ENCODE measurements around the gene FOXJ1.

Gene FOXJ1

GRCh38 chr17:76140661-76141211 is 309 bp downstream of the FOXJ1 start:
- DNase-seq (ENCODE audit: low read depth), result no peak

DNA sequence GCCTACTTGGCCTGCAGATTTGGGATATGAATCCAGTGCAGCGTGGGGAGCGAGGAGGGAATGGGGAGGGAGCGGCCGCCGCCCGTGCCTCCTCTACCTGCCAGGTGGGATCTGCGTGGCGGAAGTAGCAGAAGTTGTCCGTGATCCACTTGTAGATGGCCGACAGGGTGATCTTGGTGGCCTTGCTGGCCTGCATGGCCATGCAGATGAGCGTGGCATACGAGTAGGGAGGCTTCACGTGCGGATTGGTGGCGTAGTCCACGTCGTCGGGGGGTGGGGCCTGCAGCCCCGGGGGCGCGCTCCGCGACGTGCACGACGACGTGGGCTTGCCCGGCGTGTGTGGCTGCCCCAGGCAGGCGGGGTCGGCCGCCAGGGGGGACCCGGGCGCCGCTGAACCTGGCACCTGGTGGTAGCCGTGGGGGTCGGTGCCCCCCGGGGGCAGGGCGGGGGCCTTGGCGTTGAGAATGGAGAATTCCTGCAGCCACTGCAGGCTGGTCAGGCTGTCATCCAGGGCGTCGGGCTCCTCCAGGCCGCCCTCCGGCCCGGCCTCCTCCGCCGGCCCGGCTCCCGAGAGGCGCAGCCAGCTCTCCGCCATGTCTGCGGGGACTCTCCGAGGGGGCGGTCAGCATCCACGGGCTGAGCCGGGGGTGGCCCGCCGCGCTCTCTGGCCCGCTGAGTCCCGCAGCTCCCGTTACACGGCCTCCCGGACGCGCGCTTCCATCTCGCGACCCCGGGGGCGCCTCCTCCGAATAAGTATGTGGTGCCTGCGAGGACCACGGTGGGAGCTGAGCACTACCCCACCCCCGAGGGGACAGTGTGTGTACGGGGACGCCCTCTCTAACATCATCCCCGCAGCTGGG is 1.0 kb downstream of the FOXJ1 start:
- no peak for DNase-seq (ENCODE audit: low read depth)

DNA sequence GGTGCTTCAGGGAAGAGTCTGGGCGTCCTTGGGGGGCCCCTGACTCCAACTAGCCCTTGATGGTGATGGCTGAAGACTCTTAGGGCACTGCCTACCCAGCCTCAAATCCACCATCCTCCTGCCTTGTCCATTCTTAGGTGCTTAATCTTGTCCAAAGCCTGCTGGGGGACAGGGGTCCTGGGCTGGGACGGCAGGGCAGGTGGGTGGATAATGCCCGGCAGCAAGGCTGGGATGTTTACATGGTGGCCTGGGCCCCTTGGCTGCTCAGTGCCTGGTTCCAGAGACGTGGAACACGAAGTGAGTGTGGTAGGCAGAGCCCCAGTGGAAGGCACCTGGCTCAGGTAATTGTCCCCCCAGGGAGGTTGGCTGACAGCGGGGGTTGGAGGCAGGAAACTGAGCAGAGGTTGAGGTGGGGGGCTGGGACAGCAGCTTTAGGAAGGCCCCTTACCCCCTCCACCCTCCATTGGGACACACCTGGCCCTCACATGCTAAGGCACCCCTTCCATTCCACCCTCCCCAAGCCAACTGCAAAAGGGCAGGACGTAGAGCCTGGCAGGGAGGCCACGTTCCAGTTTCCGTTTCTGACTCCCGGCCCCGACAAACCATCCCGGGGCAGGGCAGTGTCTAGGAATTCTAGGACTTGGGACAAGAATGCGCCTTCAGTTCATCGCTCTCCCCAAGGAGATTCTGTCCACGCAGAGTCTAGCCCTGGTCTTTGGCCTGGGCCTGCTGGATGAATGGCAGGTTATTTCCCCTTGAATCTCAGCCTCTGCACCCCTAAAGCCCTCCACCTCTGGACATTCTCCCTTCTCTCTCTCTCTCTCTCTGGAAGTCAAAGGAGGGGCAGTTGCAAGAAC is 1.9 kb downstream of the FOXJ1 start:
- no peak for DNase-seq (ENCODE audit: low read depth)

- DNase-seq (ENCODE audit: low read depth), result no peak
Measured at GRCh38 chr17:76138234-76138895, 2.7 kb downstream of the FOXJ1 start.

GRCh38 chr17:76137351-76138233 is 3.5 kb downstream of the FOXJ1 start:
- DNase-seq (ENCODE audit: low read depth), result no peak

- no peak for DNase-seq (ENCODE audit: low read depth)
Measured at GRCh38 chr17:76137001-76137350, 4.1 kb downstream of the FOXJ1 start.

DNA sequence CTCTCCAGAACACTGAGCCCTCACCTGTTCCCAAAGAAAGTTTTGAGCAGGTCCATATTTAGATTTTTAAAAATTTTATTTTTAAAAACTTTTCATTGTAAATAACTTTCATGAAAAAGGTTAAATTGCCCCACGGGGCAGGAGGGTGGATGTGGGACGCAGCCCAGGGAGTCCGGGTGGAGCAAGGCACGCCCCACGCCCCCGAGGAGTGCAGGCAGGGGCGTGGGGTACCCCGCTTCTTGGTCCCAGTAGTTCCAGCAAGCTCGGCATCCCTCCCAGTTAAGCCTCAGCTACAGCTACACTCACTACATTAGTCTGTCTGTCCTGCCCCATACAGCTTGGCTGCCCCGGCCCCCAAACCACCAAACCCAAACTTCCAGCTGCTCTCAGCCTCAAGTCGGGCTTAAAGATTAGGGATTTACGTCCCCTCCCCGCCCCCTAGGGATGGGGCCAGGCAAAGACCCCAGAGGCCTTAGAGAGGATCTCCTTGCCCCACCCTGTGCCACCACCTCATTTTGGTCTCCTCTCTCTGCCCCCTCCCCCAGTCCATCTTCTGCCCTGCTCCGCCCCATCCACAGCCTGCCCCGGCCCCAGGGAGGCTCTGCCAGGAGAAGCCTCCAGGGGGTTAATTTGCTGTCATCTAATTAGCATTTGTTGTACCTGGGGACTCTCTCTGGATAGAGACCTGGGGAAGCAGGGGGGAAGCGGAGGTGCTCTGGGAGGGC is 4.6 kb downstream of the FOXJ1 start:
- DNase-seq (ENCODE audit: low read depth), result no peak

DNA sequence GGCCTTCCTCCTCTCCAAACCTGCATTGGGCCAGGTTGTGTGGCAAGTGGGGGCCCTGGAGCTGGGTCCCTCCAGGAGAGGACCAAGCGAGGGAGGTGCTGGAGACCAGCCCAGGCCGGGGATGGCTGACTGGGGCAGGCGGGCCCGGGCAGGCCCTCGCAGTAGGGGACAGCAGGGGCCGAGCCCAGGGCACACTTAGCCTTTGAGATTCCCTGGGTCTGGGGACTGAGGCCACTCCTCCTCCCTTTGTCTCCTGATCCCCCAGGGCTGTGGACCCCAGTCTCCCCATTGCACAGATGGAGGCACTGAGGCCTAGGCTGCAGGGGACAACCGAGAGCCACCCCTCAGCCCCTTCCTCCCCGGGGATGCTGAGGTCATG is 5.2 kb downstream of the FOXJ1 start:
- DNase-seq (ENCODE audit: low read depth), result no peak

GRCh38 chr17:76134911-76135809 is 5.9 kb downstream of the FOXJ1 start:
- DNase-seq (ENCODE audit: low read depth), result no peak

GRCh38 chr17:76132574-76133338 is 8.3 kb downstream of the FOXJ1 start:
- DNase-seq (ENCODE audit: low read depth), result no peak

- DNase-seq (ENCODE audit: low read depth), result no peak
Measured at GRCh38 chr17:76131692-76132573, 9.1 kb downstream of the FOXJ1 start.

GRCh38 chr17:76131051-76131691 is 9.9 kb downstream of the FOXJ1 start:
- DNase-seq (ENCODE audit: low read depth), result no peak

DNA sequence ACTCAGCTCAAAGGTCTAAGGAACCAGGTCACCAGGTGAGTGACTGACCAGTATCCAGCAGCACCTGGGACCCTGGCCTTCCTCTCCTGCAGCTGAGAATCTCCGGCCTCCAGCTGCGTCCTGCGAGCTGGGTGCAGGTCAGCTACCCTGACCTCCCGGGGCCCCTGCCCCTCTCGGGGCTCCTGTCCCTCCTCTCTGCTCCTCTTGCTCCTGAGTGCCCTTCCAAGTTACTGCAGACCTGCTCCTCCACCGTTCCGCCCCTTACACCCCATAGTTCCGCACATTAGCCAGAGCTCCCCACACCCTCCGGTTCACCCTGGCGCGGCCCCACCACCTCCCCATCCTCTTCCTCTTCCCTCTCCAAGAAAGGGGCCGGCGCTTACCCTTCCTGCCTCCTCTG is 10.6 kb downstream of the FOXJ1 start:
- DNase-seq (ENCODE audit: low read depth), result no peak

DNA sequence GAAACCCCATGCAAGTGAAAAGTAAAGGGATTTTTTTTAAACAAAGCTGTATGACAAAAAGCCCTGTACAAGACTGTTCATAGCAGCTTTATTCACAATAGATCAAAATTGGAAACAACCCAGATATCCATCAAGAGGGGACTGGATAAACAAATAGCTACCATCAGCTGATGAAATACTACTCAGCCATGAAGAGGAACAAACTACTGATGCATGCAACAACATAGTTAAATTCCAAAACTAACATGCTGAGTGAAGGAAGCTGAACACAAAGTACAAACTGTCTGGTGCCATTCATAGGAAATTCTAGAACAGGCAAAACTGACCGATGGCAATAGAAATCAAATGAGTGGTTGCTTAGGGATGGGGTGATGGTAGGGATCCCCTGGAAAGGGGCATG is 15.1 kb downstream of the FOXJ1 start:
- DNase-seq (ENCODE audit: low read depth), result no peak

DNA sequence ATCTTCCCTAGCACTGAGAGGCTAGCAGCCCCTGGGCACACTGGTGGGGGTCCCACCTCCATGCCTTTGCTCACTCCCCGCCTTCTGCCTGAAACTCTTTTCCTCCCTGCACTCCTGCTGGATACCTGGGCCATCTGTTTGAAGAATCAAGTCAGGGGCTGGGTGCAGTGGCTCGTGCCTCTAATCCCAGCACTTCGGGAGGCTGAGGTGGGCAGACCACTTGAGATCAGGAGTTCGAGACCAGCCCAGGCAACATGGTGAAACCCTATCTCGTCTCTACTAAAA is 15.7 kb downstream of the FOXJ1 start:
- DNase-seq (ENCODE audit: low read depth), result no peak

- DNase-seq (ENCODE audit: low read depth), result no peak
Measured at GRCh38 chr17:76124582-76125390, 16.3 kb downstream of the FOXJ1 start.

Data from fibroblast of the conjunctiva (primary cell).